22Rv1 (cell line): ENCODE measurements around the gene PTGES3.

Experiments used
- ZFX ChIP-seq: fragments of 450-650 bp; IDR thresholded peaks from 2 replicates; pipeline ENCODE4 v1.6.1; 2017; ENCODE audit warnings: antibody characterized with exemption, borderline replicate concordance
- TF ChIP-seq, protein P1 (sequence below): fragments of 450-650 bp; IDR thresholded peaks from 2 replicates; pipeline ENCODE4 v1.5.1; 2017; ENCODE audit warnings: mild to moderate bottlenecking

DNA sequence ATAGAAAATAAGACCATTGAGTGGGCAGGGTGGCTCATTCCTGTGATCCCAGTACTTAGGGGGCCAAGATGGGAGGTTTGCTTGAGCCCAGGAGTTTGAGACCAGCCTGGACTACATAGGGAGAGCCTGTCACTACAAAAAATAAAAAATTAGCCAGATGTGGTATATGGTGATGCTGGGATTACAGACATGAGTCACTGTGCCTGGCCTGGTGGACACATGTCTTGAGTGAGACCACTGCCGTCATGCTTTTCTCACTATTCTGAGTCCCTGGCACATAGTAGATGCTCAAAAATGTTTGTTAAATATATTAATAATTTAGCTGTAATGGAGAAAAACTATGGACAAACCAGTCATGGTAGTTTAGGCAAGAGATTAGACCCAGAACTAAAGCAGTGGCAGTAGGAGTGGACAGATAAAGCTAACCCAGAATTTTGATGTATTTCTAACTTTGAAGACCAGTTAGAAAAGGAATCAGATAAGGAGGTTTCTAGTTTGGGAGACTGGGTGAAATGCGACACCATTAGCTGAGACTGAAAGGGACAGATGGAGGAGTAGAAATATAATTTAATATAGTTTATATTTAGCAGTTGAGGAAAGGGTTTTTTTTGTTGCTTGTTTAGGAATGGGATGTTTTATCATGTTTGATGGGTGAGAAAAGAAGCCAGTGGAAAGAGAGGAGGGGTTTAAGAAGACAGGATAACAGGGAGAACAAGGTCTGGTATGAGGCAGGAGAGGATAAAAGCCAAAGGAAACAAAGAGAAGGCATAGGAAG lies 7.4 kb upstream of the PTGES3 start:
- TF ChIP-seq, protein P1, sequence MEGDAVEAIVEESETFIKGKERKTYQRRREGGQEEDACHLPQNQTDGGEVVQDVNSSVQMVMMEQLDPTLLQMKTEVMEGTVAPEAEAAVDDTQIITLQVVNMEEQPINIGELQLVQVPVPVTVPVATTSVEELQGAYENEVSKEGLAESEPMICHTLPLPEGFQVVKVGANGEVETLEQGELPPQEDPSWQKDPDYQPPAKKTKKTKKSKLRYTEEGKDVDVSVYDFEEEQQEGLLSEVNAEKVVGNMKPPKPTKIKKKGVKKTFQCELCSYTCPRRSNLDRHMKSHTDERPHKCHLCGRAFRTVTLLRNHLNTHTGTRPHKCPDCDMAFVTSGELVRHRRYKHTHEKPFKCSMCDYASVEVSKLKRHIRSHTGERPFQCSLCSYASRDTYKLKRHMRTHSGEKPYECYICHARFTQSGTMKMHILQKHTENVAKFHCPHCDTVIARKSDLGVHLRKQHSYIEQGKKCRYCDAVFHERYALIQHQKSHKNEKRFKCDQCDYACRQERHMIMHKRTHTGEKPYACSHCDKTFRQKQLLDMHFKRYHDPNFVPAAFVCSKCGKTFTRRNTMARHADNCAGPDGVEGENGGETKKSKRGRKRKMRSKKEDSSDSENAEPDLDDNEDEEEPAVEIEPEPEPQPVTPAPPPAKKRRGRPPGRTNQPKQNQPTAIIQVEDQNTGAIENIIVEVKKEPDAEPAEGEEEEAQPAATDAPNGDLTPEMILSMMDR = no peak
- no peak for TF ChIP-seq ZFX
